Renal cortex interstitium (tissue), 11 donors: Measurements from ENCODE around the gene SP2. TPM values are rescaled to one million over a fixed set of nuclear protein-coding genes. Genes with fewer than 3 reads are reported as not detected.

ENCODE experiments used
- DNase-seq, 11 donors: peaks; one replicate each; pipeline ENCODE4 v3.0.0-alpha.2; 2013; ENCODE audit warnings: low read depth in 9 of 11, low spot score in 4 of 11; ENCODE audit errors: extremely low read depth in 1 of 11
- polyA plus RNA-seq, 3 donors: library from polyadenylated mRNA; unstranded; fragments of 120-200 nt; gene quantifications; one replicate each; pipeline ENCODE4 v1.2.1, GENCODE V29; 2013; ENCODE audit not compliant: insufficient read length in 3 of 3

The SP2 gene
- polyA plus RNA-seq, 3 donors = 22.4 to 23.8 (median 22.6) TPM

- DNase-seq = no peak
Observed at GRCh38 chr17:47864791-47865216, 31.2 kb upstream of the SP2 start.

GRCh38 chr17:47866941-47867340 is 29.1 kb upstream of the SP2 start:
- DNase-seq = no peak

GRCh38 chr17:47867813-47868533 is 28.1 kb upstream of the SP2 start:
- DNase-seq = no peak

- no peak for DNase-seq
Observed at GRCh38 chr17:47869114-47869513, 26.9 kb upstream of the SP2 start.

- no peak for DNase-seq
Observed at GRCh38 chr17:47870056-47870455, 26.0 kb upstream of the SP2 start.

GRCh38 chr17:47871048-47871447 is 25.0 kb upstream of the SP2 start:
- no peak for DNase-seq

GRCh38 chr17:47872019-47872650 is 23.9 kb upstream of the SP2 start:
- DNase-seq = no peak

GRCh38 chr17:47872651-47873161 is 23.3 kb upstream of the SP2 start:
- DNase-seq = no peak

GRCh38 chr17:47873200-47874090 is 22.6 kb upstream of the SP2 start:
- no peak for DNase-seq

GRCh38 chr17:47875011-47875985 is 20.7 kb upstream of the SP2 start:
- no peak for DNase-seq

- DNase-seq = peak in 7 of 11 donors; percentile 44 to 80 (median 70)
Observed at GRCh38 chr17:47877368-47878034, 18.5 kb upstream of the SP2 start.

- no peak for DNase-seq
Observed at GRCh38 chr17:47878203-47879027, 17.6 kb upstream of the SP2 start.

GRCh38 chr17:47879028-47879585 is 16.9 kb upstream of the SP2 start:
- no peak for DNase-seq

GRCh38 chr17:47879776-47880454 is 16.1 kb upstream of the SP2 start:
- DNase-seq = no peak

- no peak for DNase-seq
Observed at GRCh38 chr17:47882247-47882646, 13.8 kb upstream of the SP2 start.
